Astrocyte (in vitro differentiated cells and primary cell): ENCODE measurements around the gene LYZL4. TPM values are rescaled to one million over a fixed set of nuclear protein-coding genes. Genes with fewer than 3 reads are reported as not detected.

Experiments
- DNase-seq: peaks from one replicate; pipeline ENCODE4 v3.0.0-alpha.2; 2010; ENCODE audit warnings: low read depth
- FAIRE-seq: peaks from 2 replicates; lab custom pipeline; 2011; peaks lifted over from hg19 to GRCh38; lab: Jason Lieb, UNC
- H2AFZ ChIP-seq: 2 replicates; pipeline ENCODE4 v1.6.0; 2012; ENCODE audit warnings: low read depth, low read length, inconsistent platforms
- H3K27ac ChIP-seq: 2 replicates; pipeline ENCODE4 v1.5.1; 2011; ENCODE audit warnings: low read depth, low read length, inconsistent platforms
- H3K27me3 ChIP-seq: 2 replicates; pipeline ENCODE4 v1.6.0; 2011; ENCODE audit warnings: low read length, inconsistent platforms; ENCODE audit not compliant: insufficient read depth
- H3K36me3 ChIP-seq: 2 replicates; pipeline ENCODE4 v1.5.1; 2011; ENCODE audit warnings: low read length, inconsistent platforms; ENCODE audit not compliant: insufficient read depth
- H3K4me1 ChIP-seq: 2 replicates; pipeline ENCODE4 v1.5.1; 2011; ENCODE audit warnings: low read length, inconsistent platforms; ENCODE audit not compliant: insufficient read depth
- H3K4me2 ChIP-seq: 2 replicates; pipeline ENCODE4 v1.6.0; 2012; ENCODE audit warnings: low read length, inconsistent platforms
- H3K4me3 ChIP-seq: 2 replicates; pipeline ENCODE4 v1.5.1; 2011; ENCODE audit warnings: low read depth, mild to moderate bottlenecking, low read length, inconsistent platforms; ENCODE audit not compliant: insufficient read depth
- H3K79me2 ChIP-seq: 2 replicates; pipeline ENCODE4 v1.6.0; 2012; ENCODE audit warnings: mild to moderate bottlenecking, low read length, inconsistent platforms; ENCODE audit not compliant: insufficient read depth
- H3K9ac ChIP-seq: 2 replicates; pipeline ENCODE4 v1.6.0; 2012; ENCODE audit warnings: mild to moderate bottlenecking, low read length, inconsistent platforms
- H3K9me3 ChIP-seq: 2 replicates; pipeline ENCODE4 v1.5.1; 2012; ENCODE audit warnings: low read depth, mild to moderate bottlenecking, low read length, inconsistent platforms; ENCODE audit not compliant: insufficient read depth
- H4K20me1 ChIP-seq: 2 replicates; pipeline ENCODE4 v1.6.0; 2012; ENCODE audit warnings: low read length, inconsistent platforms; ENCODE audit not compliant: insufficient read depth
- H3K27ac Mint-ChIP-seq: one replicate; pipeline ENCODE4 v1.8.0; 2021; ENCODE audit warnings: mild to moderate bottlenecking, mixed read lengths; ENCODE audit not compliant: unreplicated experiment
- H3K27me3 Mint-ChIP-seq: one replicate; pipeline ENCODE4 v1.8.0; 2021; ENCODE audit warnings: low read depth, mixed read lengths; ENCODE audit not compliant: unreplicated experiment
- H3K36me3 Mint-ChIP-seq: one replicate; pipeline ENCODE4 v1.8.0; 2021; ENCODE audit warnings: low read depth, mixed read lengths; ENCODE audit not compliant: unreplicated experiment
- H3K4me1 Mint-ChIP-seq: one replicate; pipeline ENCODE4 v1.8.0; 2021; ENCODE audit warnings: low read depth, mixed read lengths; ENCODE audit not compliant: unreplicated experiment
- H3K4me3 Mint-ChIP-seq: one replicate; pipeline ENCODE4 v1.8.0; 2021; ENCODE audit warnings: mild to moderate bottlenecking, moderate library complexity, mixed read lengths; ENCODE audit not compliant: unreplicated experiment
- H3K9me3 Mint-ChIP-seq: one replicate; pipeline ENCODE4 v1.8.0; 2021; ENCODE audit warnings: mild to moderate bottlenecking, mixed read lengths; ENCODE audit not compliant: unreplicated experiment
- EZH2 ChIP-seq: IDR thresholded peaks from 2 replicates; pipeline ENCODE4 v1.6.1; 2012; ENCODE audit warnings: mild to moderate bottlenecking, low read length, inconsistent platforms; ENCODE audit not compliant: insufficient read depth
- total RNA-seq: library from RNA; stranded (reverse); gene quantifications from 2 replicates; pipeline ENCODE4 v1.2.1, GENCODE V29; 2021
- TF ChIP-seq, protein P1 (sequence below): IDR thresholded peaks from 2 replicates; pipeline ENCODE4 v1.5.1; 2011; ENCODE audit warnings: low read depth, mild to moderate bottlenecking, inconsistent platforms, low read length, moderate library complexity; ENCODE audit not compliant: insufficient read depth

LYZL4 gene
- total RNA-seq, 1 donor from 2014 or later = not detected

DNA sequence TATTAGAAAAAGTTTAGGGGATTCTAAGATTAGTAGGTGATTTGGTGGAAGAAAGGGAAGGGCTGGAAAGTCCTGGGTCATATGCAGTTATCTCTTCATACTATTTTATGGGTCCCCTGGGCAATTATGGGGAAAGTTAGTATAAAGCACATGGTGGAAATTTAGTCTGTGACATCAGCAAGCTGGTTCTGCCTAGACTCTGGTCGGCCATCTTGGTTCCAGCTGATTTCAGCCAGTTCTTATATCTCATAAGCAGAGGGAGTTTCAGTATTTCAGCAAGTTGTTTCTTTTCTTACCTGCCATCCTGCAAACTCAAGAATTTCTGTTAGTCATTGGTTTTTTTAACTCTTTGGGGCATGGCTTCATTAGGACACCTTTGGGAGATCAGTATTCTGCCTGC, 1.0 kb upstream of the LYZL4 start:
- no peak for TF ChIP-seq EZH2
- TF ChIP-seq, protein P1, sequence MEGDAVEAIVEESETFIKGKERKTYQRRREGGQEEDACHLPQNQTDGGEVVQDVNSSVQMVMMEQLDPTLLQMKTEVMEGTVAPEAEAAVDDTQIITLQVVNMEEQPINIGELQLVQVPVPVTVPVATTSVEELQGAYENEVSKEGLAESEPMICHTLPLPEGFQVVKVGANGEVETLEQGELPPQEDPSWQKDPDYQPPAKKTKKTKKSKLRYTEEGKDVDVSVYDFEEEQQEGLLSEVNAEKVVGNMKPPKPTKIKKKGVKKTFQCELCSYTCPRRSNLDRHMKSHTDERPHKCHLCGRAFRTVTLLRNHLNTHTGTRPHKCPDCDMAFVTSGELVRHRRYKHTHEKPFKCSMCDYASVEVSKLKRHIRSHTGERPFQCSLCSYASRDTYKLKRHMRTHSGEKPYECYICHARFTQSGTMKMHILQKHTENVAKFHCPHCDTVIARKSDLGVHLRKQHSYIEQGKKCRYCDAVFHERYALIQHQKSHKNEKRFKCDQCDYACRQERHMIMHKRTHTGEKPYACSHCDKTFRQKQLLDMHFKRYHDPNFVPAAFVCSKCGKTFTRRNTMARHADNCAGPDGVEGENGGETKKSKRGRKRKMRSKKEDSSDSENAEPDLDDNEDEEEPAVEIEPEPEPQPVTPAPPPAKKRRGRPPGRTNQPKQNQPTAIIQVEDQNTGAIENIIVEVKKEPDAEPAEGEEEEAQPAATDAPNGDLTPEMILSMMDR = no peak
- FAIRE-seq = no peak
- Histone ChIP-seq H4K20me1 (no peaks in the 10 kb centered on the region), H3K4me3 (no peak overlapping the region), H3K9ac (no peak overlapping the region), H3K79me2 (no peaks in the 10 kb centered on the region), H2AFZ (no peak overlapping the region), H3K27me3 (peaks cover 4% of the 10 kb centered on the region), H3K36me3 (no peaks in the 10 kb centered on the region), H3K4me2 (no peak overlapping the region), H3K4me1 (no peaks in the 10 kb centered on the region), H3K9me3 (no peaks in the 10 kb centered on the region), H3K27ac (no peak overlapping the region)
- Mint-ChIP-seq H3K27ac (no peak overlapping the region), H3K4me3 (no peak overlapping the region), H3K4me1 (peaks cover 16% of the 10 kb centered on the region), H3K27me3 (peaks cover 11% of the 10 kb centered on the region), H3K9me3 (peaks cover 1% of the 10 kb centered on the region), H3K36me3 (no peaks in the 10 kb centered on the region)
- DNase-seq = no peak

DNA sequence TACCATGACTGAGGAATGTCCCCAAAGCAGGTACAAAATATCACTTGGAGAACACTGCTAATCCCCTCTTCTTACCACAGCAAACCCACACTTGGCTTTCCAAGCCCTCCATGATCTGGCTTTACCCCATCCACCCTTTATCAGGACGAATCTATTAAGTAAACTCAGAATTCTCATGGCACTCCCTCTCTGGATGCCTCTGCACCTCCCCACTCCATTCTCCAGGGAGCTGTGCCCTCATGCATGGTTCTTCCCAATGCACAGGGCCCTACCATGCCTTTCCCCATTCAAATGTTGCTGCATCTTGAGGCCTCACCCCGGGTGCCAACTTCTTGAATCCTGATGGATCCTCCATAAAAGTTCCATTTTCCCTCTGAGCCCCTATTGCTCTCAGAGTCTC, 2.3 kb downstream of the LYZL4 start:
- Mint-ChIP-seq H3K9me3 (peaks cover 1% of the 10 kb centered on the region), H3K4me1 (peaks cover 16% of the 10 kb centered on the region), H3K4me3 (no peak overlapping the region), H3K36me3 (no peaks in the 10 kb centered on the region), H3K27me3 (no peaks in the 10 kb centered on the region), H3K27ac (no peak overlapping the region)
- Histone ChIP-seq H3K27me3 (peaks cover 2% of the 10 kb centered on the region), H3K4me3 (no peak overlapping the region), H2AFZ (no peak overlapping the region), H3K4me1 (no peaks in the 10 kb centered on the region), H3K36me3 (no peaks in the 10 kb centered on the region), H3K9me3 (no peaks in the 10 kb centered on the region), H4K20me1 (no peaks in the 10 kb centered on the region), H3K9ac (no peak overlapping the region), H3K4me2 (no peak overlapping the region), H3K79me2 (no peaks in the 10 kb centered on the region), H3K27ac (no peak overlapping the region)
- DNase-seq = no peak
- FAIRE-seq = no peak
- TF ChIP-seq EZH2 = no peak
- TF ChIP-seq, protein P1 = no peak

DNA sequence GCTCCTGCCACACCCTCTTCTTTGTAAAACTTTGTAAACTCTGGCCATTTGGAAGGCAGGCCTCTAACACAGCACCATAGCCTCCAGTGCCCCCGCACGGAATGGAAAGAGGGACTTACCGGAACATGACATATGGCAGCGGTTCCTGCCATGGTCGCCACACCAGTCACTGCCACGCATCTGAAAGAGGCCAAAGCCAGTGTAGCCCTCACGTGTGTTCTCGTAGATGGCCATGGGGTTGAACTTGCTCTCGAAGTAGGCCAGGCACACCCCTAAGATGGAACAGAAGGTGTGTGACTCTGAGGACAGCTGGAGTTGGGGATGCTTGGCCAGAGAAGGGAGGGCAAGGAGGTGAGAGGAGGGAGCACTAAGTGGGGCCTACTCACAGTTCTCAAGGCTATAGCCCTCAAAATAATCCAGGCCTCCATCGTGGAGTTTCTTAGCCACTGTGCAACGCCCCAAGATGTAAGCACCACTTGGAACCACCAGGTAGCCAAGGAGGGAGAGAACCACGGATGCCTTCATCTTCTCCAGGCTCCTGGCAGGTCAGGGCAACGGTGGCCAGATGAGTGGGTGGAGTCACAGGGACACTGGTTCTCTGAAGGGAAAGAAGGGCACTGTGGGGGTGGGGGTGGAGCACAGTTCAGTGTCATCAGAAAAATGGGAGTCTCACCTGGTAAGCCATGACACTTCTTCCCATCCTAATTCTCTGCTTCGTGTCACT, 3.5 kb downstream of the LYZL4 start:
- H3K9me3 ChIP-seq = no peaks in the 10 kb centered on the region
- no peaks in the 10 kb centered on the region for H4K20me1 ChIP-seq
- peak overlapping the region; percentile 63 for H3K27ac Mint-ChIP-seq
- no peak overlapping the region for H3K27ac ChIP-seq
- H3K9ac ChIP-seq = no peak overlapping the region
- TF ChIP-seq, protein P1 = no peak
- TF ChIP-seq EZH2 = no peak
- no peaks in the 10 kb centered on the region for H3K36me3 ChIP-seq
- no peaks in the 10 kb centered on the region for H3K27me3 ChIP-seq
- no peak overlapping the region for H3K4me2 ChIP-seq
- H3K36me3 Mint-ChIP-seq = no peaks in the 10 kb centered on the region
- DNase-seq = no peak
- H3K79me2 ChIP-seq = no peaks in the 10 kb centered on the region
- no peak for FAIRE-seq
- peaks cover 1% of the 10 kb centered on the region for H3K9me3 Mint-ChIP-seq
- H3K27me3 Mint-ChIP-seq = no peaks in the 10 kb centered on the region
- no peak overlapping the region for H2AFZ ChIP-seq
- no peaks in the 10 kb centered on the region for H3K4me1 ChIP-seq
- H3K4me3 ChIP-seq = no peak overlapping the region
- peaks cover 16% of the 10 kb centered on the region for H3K4me1 Mint-ChIP-seq
- no peak overlapping the region for H3K4me3 Mint-ChIP-seq
